ENCODE data around the gene CNBD2.
"Not testable (repeated sequence)": the region's sequence is repeated elsewhere in the genome, so short reads cannot be mapped to it uniquely, and the experiment has no call there.

CNBD2 gene

GRCh38 chr20:35967979-35968640, at the start of gene CNBD2:
Gene CNBD2 (plus strand): TSS chr20:35968590. CDS start chr20:35968763, 173 bp downstream.
- DNase-seq (ENCODE audit: low read depth in 2 of 2, low spot score in 1 of 2): no peak

GRCh38 chr20:35920523-35920922, 47.9 kb upstream of the CNBD2 start:
- no peak for DNase-seq (ENCODE audit: low read depth in 2 of 2, low spot score in 1 of 2)

- no peak for DNase-seq (ENCODE audit: low read depth in 2 of 2, low spot score in 1 of 2)
Measured at GRCh38 chr20:35929301-35929700, 39.1 kb upstream of the CNBD2 start.

- no peak for DNase-seq (ENCODE audit: low read depth in 2 of 2, low spot score in 1 of 2)
Measured at GRCh38 chr20:35934050-35934449, 34.3 kb upstream of the CNBD2 start.

GRCh38 chr20:35939264-35939663, 29.1 kb upstream of the CNBD2 start:
- no peak for DNase-seq (ENCODE audit: low read depth in 2 of 2, low spot score in 1 of 2)

GRCh38 chr20:35941620-35942019, 26.8 kb upstream of the CNBD2 start:
- DNase-seq (ENCODE audit: low read depth in 2 of 2, low spot score in 1 of 2): no peak

GRCh38 chr20:35942243-35942642, 26.1 kb upstream of the CNBD2 start:
- no peak for DNase-seq (ENCODE audit: low read depth in 2 of 2, low spot score in 1 of 2)

GRCh38 chr20:35947489-35947888, 20.9 kb upstream of the CNBD2 start:
- DNase-seq (ENCODE audit: low read depth in 2 of 2, low spot score in 1 of 2): no peak

GRCh38 chr20:35947907-35948306, 20.5 kb upstream of the CNBD2 start:
- no peak for DNase-seq (ENCODE audit: low read depth in 2 of 2, low spot score in 1 of 2)

GRCh38 chr20:35950093-35950492, 18.3 kb upstream of the CNBD2 start:
- no peak for DNase-seq (ENCODE audit: low read depth in 2 of 2, low spot score in 1 of 2)

GRCh38 chr20:35952080-35952479, 16.3 kb upstream of the CNBD2 start:
- DNase-seq (ENCODE audit: low read depth in 2 of 2, low spot score in 1 of 2): not testable (repeated sequence)

GRCh38 chr20:35952480-35953386, 15.7 kb upstream of the CNBD2 start:
- DNase-seq (ENCODE audit: low read depth in 2 of 2, low spot score in 1 of 2): no peak

- DNase-seq (ENCODE audit: low read depth in 2 of 2, low spot score in 1 of 2): peak; percentile 13 to 29
Measured at GRCh38 chr20:35953387-35954199, 14.8 kb upstream of the CNBD2 start.

GRCh38 chr20:35954200-35954906, 14.0 kb upstream of the CNBD2 start, which contains the start of gene SCAND1:
Gene SCAND1 (minus strand): TSS chr20:35954502. CDS start chr20:35954284, 218 bp downstream.
- peak; percentile 77 to 92 for DNase-seq (ENCODE audit: low read depth in 2 of 2, low spot score in 1 of 2)

- peak in 1 of 2 donors; percentile 8 for DNase-seq (ENCODE audit: low read depth in 2 of 2, low spot score in 1 of 2)
Measured at GRCh38 chr20:35954907-35955251, 13.5 kb upstream of the CNBD2 start.

- no peak for DNase-seq (ENCODE audit: low read depth in 2 of 2, low spot score in 1 of 2)
Measured at GRCh38 chr20:35956616-35957015, 11.8 kb upstream of the CNBD2 start.

- not testable (repeated sequence) for DNase-seq (ENCODE audit: low read depth in 2 of 2, low spot score in 1 of 2)
Measured at GRCh38 chr20:35959291-35959690, 9.1 kb upstream of the CNBD2 start.

- no peak for DNase-seq (ENCODE audit: low read depth in 2 of 2, low spot score in 1 of 2)
Measured at GRCh38 chr20:35963878-35964277, 4.5 kb upstream of the CNBD2 start.

- no peak for DNase-seq (ENCODE audit: low read depth in 2 of 2, low spot score in 1 of 2)
Measured at GRCh38 chr20:35968930-35969329, 540 bp downstream of the CNBD2 start.

- no peak for DNase-seq (ENCODE audit: low read depth in 2 of 2, low spot score in 1 of 2)
Measured at GRCh38 chr20:35971981-35972380, 3.6 kb downstream of the CNBD2 start.

GRCh38 chr20:35972462-35972861, 4.1 kb downstream of the CNBD2 start:
- DNase-seq (ENCODE audit: low read depth in 2 of 2, low spot score in 1 of 2): no peak
